ENCODE data around the gene FAM241B.

Gene FAM241B

DNA sequence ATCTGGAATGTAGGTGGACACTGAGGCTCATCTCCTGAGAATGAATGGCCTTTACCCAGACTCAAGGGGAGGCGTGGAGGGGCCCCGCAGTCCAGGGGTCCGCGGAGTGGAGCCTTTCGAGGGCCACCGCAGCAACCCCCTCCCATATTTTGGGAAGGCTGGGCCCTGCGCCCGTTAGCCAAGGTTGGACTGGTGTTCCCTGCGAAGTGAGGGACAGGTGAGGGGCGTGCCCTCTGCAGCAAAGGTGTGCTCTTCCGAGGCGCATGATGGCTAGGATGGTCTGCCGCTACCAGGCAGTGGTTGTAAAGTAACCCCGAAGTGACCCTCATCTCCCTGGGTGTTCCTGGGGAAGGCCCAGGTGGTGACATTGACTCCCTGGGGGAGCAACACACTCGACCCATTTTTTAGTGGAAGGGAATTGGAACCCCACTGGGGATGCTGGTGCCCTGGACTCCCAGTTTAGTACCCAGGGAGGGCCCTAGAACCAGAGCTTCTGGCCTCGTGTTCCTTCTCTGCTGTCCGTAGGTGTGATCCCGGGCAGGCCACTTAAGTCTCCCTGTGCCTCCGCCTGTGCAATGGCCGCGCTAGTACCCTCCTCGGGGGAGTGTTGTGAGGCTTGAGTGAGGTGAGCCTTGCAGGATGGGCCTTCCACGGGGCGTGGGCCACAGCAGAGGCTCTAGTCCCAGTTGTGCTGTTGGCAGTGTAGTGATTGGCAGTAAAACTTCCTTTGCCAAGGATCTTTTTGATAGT, 779 bp downstream of the FAM241B start:
- TF ChIP-seq EGR1 (IDR thresholded peaks at IDR 0.05): no peak
- TF ChIP-seq TCF12 (IDR thresholded peaks at IDR 0.05; ENCODE audit: low read depth): no peak
- no peak for TF ChIP-seq CEBPB (IDR thresholded peaks at IDR 0.05)
- no peak for TF ChIP-seq YY1 (IDR thresholded peaks at IDR 0.05; ENCODE audit: low read depth)
- TF ChIP-seq, protein P1, sequence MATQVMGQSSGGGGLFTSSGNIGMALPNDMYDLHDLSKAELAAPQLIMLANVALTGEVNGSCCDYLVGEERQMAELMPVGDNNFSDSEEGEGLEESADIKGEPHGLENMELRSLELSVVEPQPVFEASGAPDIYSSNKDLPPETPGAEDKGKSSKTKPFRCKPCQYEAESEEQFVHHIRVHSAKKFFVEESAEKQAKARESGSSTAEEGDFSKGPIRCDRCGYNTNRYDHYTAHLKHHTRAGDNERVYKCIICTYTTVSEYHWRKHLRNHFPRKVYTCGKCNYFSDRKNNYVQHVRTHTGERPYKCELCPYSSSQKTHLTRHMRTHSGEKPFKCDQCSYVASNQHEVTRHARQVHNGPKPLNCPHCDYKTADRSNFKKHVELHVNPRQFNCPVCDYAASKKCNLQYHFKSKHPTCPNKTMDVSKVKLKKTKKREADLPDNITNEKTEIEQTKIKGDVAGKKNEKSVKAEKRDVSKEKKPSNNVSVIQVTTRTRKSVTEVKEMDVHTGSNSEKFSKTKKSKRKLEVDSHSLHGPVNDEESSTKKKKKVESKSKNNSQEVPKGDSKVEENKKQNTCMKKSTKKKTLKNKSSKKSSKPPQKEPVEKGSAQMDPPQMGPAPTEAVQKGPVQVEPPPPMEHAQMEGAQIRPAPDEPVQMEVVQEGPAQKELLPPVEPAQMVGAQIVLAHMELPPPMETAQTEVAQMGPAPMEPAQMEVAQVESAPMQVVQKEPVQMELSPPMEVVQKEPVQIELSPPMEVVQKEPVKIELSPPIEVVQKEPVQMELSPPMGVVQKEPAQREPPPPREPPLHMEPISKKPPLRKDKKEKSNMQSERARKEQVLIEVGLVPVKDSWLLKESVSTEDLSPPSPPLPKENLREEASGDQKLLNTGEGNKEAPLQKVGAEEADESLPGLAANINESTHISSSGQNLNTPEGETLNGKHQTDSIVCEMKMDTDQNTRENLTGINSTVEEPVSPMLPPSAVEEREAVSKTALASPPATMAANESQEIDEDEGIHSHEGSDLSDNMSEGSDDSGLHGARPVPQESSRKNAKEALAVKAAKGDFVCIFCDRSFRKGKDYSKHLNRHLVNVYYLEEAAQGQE (IDR thresholded peaks at IDR 0.05; ENCODE audit: low read depth): no peak
- TF ChIP-seq, protein P2, sequence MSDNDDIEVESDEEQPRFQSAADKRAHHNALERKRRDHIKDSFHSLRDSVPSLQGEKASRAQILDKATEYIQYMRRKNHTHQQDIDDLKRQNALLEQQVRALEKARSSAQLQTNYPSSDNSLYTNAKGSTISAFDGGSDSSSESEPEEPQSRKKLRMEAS (IDR thresholded peaks at IDR 0.05): no peak
- no peak for TF ChIP-seq TAF1 (IDR thresholded peaks at IDR 0.05; ENCODE audit: low read depth)
- no peak for TF ChIP-seq TEAD4 (IDR thresholded peaks at IDR 0.05)
- TF ChIP-seq, protein P3, sequence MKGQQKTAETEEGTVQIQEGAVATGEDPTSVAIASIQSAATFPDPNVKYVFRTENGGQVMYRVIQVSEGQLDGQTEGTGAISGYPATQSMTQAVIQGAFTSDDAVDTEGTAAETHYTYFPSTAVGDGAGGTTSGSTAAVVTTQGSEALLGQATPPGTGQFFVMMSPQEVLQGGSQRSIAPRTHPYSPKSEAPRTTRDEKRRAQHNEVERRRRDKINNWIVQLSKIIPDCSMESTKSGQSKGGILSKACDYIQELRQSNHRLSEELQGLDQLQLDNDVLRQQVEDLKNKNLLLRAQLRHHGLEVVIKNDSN (IDR thresholded peaks at IDR 0.05): no peak
- TF ChIP-seq ZBTB7A (IDR thresholded peaks at IDR 0.05; ENCODE audit: low read depth): no peak
- no peak for TF ChIP-seq NFIC (IDR thresholded peaks at IDR 0.05)
- TF ChIP-seq FOXM1 (IDR thresholded peaks at IDR 0.05; ENCODE audit: borderline replicate concordance, low read depth): no peak
- TF ChIP-seq EP300 (IDR thresholded peaks at IDR 0.05; ENCODE audit: borderline replicate concordance): no peak
- TF ChIP-seq CREB1 (IDR thresholded peaks at IDR 0.05; ENCODE audit: low read depth): no peak
- no peak for TF ChIP-seq RAD21 (IDR thresholded peaks at IDR 0.05; ENCODE audit: low read depth)

DNA sequence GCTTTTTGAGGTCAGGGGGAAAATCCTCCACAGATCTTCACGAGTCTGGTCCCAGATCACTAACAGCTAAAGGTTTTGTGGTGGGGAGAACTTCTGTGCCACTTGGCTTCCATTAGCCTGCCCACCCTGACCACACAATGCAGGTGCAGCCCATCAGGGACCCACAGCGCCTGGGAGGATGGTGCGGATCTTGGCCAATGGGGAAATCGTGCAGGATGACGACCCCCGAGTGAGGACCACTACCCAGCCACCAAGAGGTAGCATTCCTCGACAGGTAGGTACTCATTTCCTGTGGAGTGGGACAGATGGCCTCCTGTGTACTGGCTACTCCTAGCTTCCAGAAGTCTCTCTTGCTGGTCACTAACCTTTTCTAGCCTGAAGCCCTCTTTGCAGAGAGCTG, 1.5 kb downstream of the FAM241B start:
- TF ChIP-seq NFIC (IDR thresholded peaks at IDR 0.05) (no peak), ZBTB7A (IDR thresholded peaks at IDR 0.05; ENCODE audit: low read depth) (no peak), TCF12 (IDR thresholded peaks at IDR 0.05; ENCODE audit: low read depth) (no peak), TAF1 (IDR thresholded peaks at IDR 0.05; ENCODE audit: low read depth) (no peak), CREB1 (IDR thresholded peaks at IDR 0.05; ENCODE audit: low read depth) (no peak), TEAD4 (IDR thresholded peaks at IDR 0.05) (no peak), CEBPB (IDR thresholded peaks at IDR 0.05) (no peak), EP300 (IDR thresholded peaks at IDR 0.05; ENCODE audit: borderline replicate concordance) (no peak), FOXM1 (IDR thresholded peaks at IDR 0.05; ENCODE audit: borderline replicate concordance, low read depth) (no peak), EGR1 (IDR thresholded peaks at IDR 0.05) (no peak), RAD21 (IDR thresholded peaks at IDR 0.05; ENCODE audit: low read depth) (no peak), YY1 (IDR thresholded peaks at IDR 0.05; ENCODE audit: low read depth) (no peak)
- TF ChIP-seq, protein P3 (IDR thresholded peaks at IDR 0.05): no peak
- TF ChIP-seq, protein P2 (IDR thresholded peaks at IDR 0.05): no peak
- TF ChIP-seq, protein P1 (IDR thresholded peaks at IDR 0.05; ENCODE audit: low read depth): no peak

DNA sequence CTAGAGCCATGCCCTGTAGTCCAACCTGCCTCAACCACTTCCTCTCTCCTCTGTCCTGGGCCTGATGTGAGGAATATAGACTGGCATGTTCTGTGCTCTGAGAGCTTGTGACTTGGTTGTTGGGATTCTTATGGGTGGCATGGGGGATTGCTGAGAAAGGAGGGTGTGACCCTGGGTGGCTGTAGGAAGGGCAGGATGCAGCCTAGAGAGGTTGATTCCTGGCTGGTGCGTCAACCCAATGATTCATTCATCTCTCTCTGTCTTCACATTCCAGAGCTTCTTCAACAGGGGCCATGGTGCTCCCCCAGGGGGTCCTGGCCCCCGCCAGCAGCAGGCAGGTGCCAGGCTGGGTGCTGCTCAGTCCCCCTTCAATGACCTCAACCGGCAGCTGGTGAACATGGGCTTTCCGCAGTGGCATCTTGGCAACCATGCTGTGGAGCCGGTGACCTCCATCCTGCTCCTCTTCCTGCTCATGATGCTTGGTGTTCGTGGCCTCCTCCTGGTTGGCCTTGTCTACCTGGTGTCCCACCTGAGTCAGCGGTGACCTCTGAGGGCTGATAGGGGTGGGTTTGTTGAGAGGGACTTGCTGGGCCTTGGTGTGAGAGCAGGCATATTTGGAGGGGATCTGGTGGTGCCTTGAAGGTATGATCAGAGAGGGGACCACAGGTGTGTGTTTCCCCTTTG, 2.6 kb downstream of the FAM241B start:
- TF ChIP-seq RAD21 (IDR thresholded peaks at IDR 0.05; ENCODE audit: low read depth) (no peak), FOXM1 (IDR thresholded peaks at IDR 0.05; ENCODE audit: borderline replicate concordance, low read depth) (no peak)
- TF ChIP-seq, protein P3 (IDR thresholded peaks at IDR 0.05): no peak

DNA sequence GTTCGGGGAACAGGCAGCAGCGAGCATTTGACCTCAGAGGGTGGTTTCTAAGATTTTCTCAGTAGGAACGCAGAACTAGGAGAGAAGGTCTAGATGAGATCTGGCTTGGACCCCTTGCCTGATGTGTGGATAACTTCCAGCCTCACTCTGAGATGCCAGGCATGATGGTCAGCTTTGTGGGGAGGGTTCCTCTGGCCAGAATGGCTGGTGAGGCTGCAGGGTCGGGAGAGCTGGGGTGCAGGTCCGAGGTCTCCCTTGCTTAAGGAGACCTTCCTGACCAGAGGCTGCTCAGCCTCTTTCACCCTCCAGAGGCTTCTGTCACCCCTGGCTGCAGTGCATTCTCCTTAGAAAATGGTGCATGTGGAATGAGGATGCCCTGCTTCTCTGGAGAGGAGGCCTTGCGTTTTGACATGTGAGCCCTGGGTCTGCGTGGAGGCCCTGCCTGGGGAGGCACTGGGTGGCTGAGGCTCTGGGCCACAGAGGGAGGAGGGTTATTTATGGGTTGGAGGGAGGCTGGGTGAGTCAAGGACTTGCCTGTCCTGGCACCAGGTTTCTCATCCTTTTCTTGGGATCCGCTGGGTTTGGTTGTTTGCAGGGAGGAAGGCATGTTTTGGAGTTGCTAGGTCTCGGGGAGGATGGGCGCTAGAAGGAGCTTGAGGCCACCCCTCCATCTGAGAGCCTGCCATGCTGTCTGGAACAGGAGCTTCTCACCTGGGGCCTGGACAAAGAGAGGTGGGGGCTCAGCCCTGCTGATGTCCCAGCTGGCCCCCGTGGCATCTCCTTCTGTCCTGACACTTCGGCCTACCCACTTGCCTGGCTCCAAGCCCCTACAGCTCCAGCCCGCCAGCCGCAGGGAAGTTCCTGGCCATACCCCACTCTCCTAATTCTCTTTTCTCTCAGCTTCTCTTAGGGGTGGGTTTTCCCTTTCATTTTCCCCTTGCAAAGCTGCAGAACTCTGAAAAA, 3.9 kb downstream of the FAM241B start:
- TF ChIP-seq FOXM1 (IDR thresholded peaks at IDR 0.05; ENCODE audit: borderline replicate concordance, low read depth) (no peak), TEAD4 (IDR thresholded peaks at IDR 0.05) (no peak), NFIC (IDR thresholded peaks at IDR 0.05) (no peak), RAD21 (IDR thresholded peaks at IDR 0.05; ENCODE audit: low read depth) (no peak), YY1 (IDR thresholded peaks at IDR 0.05; ENCODE audit: low read depth) (no peak), ZBTB7A (IDR thresholded peaks at IDR 0.05; ENCODE audit: low read depth) (no peak), TAF1 (IDR thresholded peaks at IDR 0.05; ENCODE audit: low read depth) (no peak), CEBPB (IDR thresholded peaks at IDR 0.05) (no peak), CREB1 (IDR thresholded peaks at IDR 0.05; ENCODE audit: low read depth) (no peak), EGR1 (IDR thresholded peaks at IDR 0.05) (no peak), TCF12 (IDR thresholded peaks at IDR 0.05; ENCODE audit: low read depth) (no peak), EP300 (IDR thresholded peaks at IDR 0.05; ENCODE audit: borderline replicate concordance) (no peak)
- TF ChIP-seq, protein P3 (IDR thresholded peaks at IDR 0.05): no peak
- TF ChIP-seq, protein P2 (IDR thresholded peaks at IDR 0.05): no peak
- TF ChIP-seq, protein P1 (IDR thresholded peaks at IDR 0.05; ENCODE audit: low read depth): no peak
